Ishikawa (cell line): ENCODE results near the gene ACSM4.

Source experiments
- CEBPB ChIP-seq: IDR thresholded peaks from 2 replicates; pipeline ENCODE4 v1.6.1; 2012
- CREB1 ChIP-seq: IDR thresholded peaks from 2 replicates; pipeline ENCODE4 v1.6.1; 2012; ENCODE audit warnings: low read depth
- EGR1 ChIP-seq: IDR thresholded peaks from 2 replicates; pipeline ENCODE4 v1.6.1; 2012
- EP300 ChIP-seq: IDR thresholded peaks from 2 replicates; pipeline ENCODE4 v1.6.1; 2012; ENCODE audit warnings: borderline replicate concordance
- REST ChIP-seq: IDR thresholded peaks from 2 replicates; pipeline ENCODE4 v1.6.1; 2012; ENCODE audit warnings: low read depth, mild to moderate bottlenecking
- TAF1 ChIP-seq: IDR thresholded peaks from 2 replicates; pipeline ENCODE4 v1.6.1; 2012; ENCODE audit warnings: low read depth, mild to moderate bottlenecking
- TCF12 ChIP-seq: IDR thresholded peaks from 2 replicates; pipeline ENCODE4 v1.6.1; 2012; ENCODE audit warnings: low read depth
- TF ChIP-seq, protein P1 (sequence below): IDR thresholded peaks from 2 replicates; pipeline ENCODE4 v1.6.1; 2012

- TF ChIP-seq CREB1: no peak
- no peak for TF ChIP-seq EGR1
- TF ChIP-seq EP300: no peak
- no peak for TF ChIP-seq TCF12
- TF ChIP-seq, protein P1, sequence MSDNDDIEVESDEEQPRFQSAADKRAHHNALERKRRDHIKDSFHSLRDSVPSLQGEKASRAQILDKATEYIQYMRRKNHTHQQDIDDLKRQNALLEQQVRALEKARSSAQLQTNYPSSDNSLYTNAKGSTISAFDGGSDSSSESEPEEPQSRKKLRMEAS: no peak
- TF ChIP-seq TAF1: no peak
- TF ChIP-seq REST: no peak
- TF ChIP-seq CEBPB: no peak
Observed at GRCh38 chr12:7282844-7283243, 21.0 kb upstream of the ACSM4 start.
